IPS DF 6.9 (cell line): Measurements from ENCODE around the gene GLA.
A peak's percentile ranks its signal among the peaks of the same experiment; 100 is the strongest.

Source experiments
- DNase-seq: peaks from one replicate; pipeline ENCODE4 v3.0.0-alpha.2; 2013; ENCODE audit warnings: low read depth, low spot score
- H3K27ac ChIP-seq: one replicate; pipeline ENCODE4 v1.5.1; 2013; ENCODE audit warnings: low read length, control low read depth
- H3K27me3 ChIP-seq: 2 replicates; pipeline ENCODE4 v1.6.1; 2013; ENCODE audit warnings: mild to moderate bottlenecking, low read length; ENCODE audit not compliant: control insufficient read depth, insufficient read depth
- H3K36me3 ChIP-seq: 2 replicates; pipeline ENCODE4 v1.6.1; 2013; ENCODE audit warnings: low read length; ENCODE audit not compliant: control insufficient read depth, insufficient read depth
- H3K4me1 ChIP-seq: 2 replicates; pipeline ENCODE4 v1.6.1; 2013; ENCODE audit warnings: low read length; ENCODE audit not compliant: control insufficient read depth, insufficient read depth
- H3K4me3 ChIP-seq: 2 replicates; pipeline ENCODE4 v1.5.1; 2013; ENCODE audit warnings: mild to moderate bottlenecking, low read length
- H3K9me3 ChIP-seq: 2 replicates; pipeline ENCODE4 v1.6.1; 2013; ENCODE audit warnings: low read length, inconsistent platforms; ENCODE audit not compliant: control insufficient read depth, insufficient read depth
- WGBS: extraction: QIAGEN DNeasy Blood & Tissue Kit; methylation state at CpG from one replicate; pipeline ENCODE4 v1.1.7; 2013; ENCODE audit warnings: mixed read lengths, missing lambda C conversion rate; ENCODE audit not compliant: insufficient read length, insufficient coverage; 5-methylcytosine and 5-hydroxymethylcytosine counted together

Gene GLA

DNA sequence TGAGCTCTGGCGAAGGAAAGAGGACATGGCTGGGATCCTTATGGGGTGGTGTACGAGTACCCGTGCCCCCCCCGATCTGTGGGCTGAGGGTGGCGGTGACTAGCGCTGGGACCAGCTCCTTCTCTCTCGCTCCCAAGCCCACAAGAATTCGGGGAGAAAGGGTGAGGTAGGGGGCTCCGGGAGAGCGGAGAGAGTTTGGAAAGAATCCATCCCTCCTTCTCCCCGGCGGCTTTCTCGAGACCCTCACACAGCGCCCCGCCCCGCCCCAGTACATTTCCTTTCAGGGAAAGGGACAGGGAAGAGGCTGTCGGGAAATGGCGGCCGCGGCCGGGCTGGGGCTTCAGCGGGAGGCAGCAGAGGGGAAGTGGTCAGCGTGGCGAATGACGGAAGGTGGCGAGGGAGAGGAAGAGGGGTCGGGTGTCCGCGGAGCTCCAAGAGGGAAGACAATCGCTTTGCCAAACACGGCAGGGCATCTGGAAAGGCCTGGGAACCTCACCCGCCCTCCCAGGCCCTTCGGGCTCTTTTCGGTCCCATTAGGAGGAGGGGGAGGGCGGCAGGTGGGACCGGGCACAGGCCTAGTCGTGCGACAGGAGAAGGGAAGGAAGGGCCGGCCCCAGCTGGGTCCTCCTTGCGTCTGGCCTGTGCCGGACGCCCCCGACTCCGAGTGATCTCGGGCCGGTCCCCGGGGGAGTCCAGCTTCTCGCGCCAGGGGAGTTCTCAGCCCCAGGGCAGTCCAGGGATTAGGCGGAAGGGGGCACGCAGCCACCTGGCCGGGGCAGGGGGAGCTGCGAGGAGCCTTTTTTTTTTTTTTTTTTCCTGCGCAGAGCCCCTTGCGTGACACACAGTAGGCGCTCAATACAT lies 10.5 kb upstream of the GLA start:
- WGBS, result no CpG with 5 or more reads among the region's 56 CpGs
- no peak for DNase-seq

DNA sequence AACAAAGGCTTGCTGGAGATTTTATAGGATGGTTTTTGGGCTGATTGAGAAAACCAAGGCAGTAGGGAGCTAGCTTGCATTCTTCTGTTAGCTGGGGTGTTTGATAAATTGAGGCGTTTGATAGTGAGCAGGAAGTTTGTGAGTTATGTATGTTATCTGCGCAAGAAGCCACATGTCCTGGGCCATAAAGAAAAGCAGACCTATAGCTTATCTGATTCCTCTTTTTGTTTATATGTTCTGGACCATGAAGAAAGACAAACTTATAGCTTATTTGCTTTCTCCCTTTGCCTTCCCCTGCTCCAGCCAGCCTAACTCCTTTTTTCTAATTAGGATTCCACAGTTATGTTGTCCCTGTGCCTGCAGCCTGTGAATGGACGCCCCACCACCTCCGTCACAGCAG lies 9.5 kb upstream of the GLA start:
- Histone ChIP-seq H3K27me3 (no peaks in the 10 kb centered on the region), H3K4me3 (no peak overlapping the region), H3K36me3 (peaks cover 4% of the 10 kb centered on the region; the same call in 1 of the 2 replicates), H3K9me3 (no peaks in the 10 kb centered on the region), H3K4me1 (peaks cover 2% of the 10 kb centered on the region; the same call in 1 of the 2 replicates), H3K27ac (no peak overlapping the region)
- no CpG with 5 or more reads among the region's 4 CpGs for WGBS
- no peak for DNase-seq

More for the DNA sequence above, 10.5 kb upstream of the GLA start:
- no peaks in the 10 kb centered on the region for H3K9me3 ChIP-seq
- peak overlapping the region; percentile 51; the same call in 1 of the 2 replicates for H3K4me3 ChIP-seq
- peaks cover 2% of the 10 kb centered on the region; the same call in 1 of the 2 replicates for H3K4me1 ChIP-seq
- no peak overlapping the region for H3K27ac ChIP-seq
- no peaks in the 10 kb centered on the region for H3K27me3 ChIP-seq
- H3K36me3 ChIP-seq, result no peaks in the 10 kb centered on the region

DNA sequence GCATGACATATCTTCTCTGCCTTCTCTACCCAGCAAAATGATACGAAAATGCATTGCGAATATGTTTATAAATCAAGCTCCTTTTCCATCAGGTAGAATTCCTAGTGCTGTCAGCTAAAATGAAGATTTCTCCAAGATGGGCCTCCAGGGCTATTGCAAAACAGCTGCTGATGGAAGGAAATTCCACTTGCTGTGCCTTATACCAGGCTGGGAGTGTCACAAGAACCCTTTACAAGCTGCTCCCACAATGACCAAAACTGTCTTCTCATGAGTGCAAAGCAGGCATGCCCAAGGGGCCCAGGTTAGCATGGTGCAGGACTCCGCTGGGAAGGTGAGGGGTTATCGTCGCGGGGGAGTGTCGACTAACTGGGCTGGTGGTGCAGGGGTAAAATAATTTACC lies 9.0 kb upstream of the GLA start:
- peaks cover 2% of the 10 kb centered on the region; the same call in 1 of the 2 replicates for H3K4me1 ChIP-seq
- no peak overlapping the region for H3K27ac ChIP-seq
- H3K9me3 ChIP-seq, result no peaks in the 10 kb centered on the region
- peaks cover 8% of the 10 kb centered on the region; the same call in 1 of the 2 replicates for H3K36me3 ChIP-seq
- no peaks in the 10 kb centered on the region for H3K27me3 ChIP-seq
- H3K4me3 ChIP-seq, result no peak overlapping the region
- DNase-seq, result no peak
- WGBS, result no CpG with 5 or more reads among the region's 7 CpGs

DNA sequence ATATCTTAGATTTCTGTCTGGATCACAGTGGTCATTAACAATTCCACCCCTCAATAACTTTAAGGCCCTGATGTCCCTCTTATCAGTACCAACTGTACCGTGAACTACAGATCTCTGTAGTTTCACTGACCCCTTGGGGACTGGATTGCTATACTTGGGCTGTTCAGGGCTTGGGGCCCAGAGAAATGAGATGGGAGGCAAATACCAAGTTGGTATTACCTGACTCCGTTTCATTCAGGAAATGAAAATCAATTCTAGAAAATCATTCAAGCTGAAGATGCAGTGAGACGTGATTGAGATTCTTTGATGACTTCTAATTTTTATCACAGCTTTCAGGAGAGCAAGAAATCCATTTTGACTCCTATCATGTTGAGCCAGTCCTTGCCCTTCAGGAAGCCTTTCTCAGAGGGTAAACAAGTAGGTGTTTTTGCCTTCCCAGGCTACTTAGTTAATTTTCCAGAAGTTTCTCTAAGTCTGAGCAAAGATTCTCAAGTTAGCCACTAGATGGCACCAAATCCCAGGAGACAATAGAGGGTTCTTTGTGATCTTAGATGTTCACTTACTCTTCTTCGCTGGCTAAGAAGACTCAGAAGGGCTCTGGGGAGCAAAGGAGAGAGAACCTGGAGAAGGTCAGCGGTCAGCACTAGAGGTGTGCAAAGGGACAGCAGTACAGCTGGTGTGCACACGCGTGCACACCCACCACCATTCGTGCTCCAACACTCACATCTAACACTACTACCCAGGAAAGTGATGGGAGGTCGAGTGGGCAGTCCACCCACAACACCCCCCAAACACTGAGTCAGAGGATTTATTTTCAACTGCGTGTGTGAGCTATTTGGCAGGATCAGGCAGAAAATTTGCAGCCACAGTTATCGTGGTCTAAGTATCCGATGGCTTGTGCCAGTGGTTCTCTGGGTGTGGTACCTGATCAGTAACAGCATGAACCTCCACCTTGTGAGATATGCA lies 7.7 kb upstream of the GLA start:
- peaks cover 2% of the 10 kb centered on the region; the same call in 1 of the 2 replicates for H3K4me1 ChIP-seq
- no peaks in the 10 kb centered on the region for H3K9me3 ChIP-seq
- no peak for DNase-seq
- WGBS, result no CpG with 5 or more reads among the region's 12 CpGs
- H3K27me3 ChIP-seq, result no peaks in the 10 kb centered on the region
- no peak overlapping the region for H3K27ac ChIP-seq
- no peak overlapping the region for H3K4me3 ChIP-seq
- H3K36me3 ChIP-seq, result peaks cover 8% of the 10 kb centered on the region; the same call in 1 of the 2 replicates

DNA sequence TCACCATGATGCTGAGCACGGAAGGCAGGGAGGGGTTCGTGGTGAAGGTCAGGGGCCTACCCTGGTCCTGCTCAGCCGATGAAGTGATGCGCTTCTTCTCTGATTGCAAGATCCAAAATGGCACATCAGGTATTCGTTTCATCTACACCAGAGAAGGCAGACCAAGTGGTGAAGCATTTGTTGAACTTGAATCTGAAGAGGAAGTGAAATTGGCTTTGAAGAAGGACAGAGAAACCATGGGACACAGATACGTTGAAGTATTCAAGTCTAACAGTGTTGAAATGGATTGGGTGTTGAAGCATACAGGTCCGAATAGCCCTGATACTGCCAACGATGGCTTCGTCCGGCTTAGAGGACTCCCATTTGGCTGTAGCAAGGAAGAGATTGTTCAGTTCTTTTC lies 4.3 kb upstream of the GLA start:
- no peaks in the 10 kb centered on the region for H3K9me3 ChIP-seq
- H3K27ac ChIP-seq, result no peak overlapping the region
- no CpG with 5 or more reads among the region's 10 CpGs for WGBS
- no peak overlapping the region for H3K4me3 ChIP-seq
- peaks cover 8% of the 10 kb centered on the region; the same call in 1 of the 2 replicates for H3K36me3 ChIP-seq
- H3K27me3 ChIP-seq, result no peaks in the 10 kb centered on the region
- H3K4me1 ChIP-seq, result peaks cover 2% of the 10 kb centered on the region; the same call in 1 of the 2 replicates
- DNase-seq, result no peak

DNA sequence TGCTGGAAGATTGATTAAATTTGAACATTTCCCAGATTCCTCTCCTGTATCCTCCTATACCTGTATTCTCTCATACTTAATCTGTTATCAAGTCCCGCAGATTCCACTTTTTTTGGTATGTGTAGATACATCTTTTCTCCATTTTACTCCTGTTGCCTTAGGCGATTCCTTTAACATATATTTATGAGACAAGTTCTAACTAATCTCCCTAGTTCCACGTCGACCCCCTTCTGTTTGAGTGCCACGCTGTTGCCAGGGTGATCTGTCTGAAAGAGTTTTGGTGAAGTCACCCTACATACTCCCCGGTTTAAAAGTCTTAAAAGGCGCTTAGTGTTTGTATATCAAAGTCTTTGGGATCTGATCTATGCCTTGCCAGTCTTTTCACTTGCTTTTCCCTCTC lies 2.7 kb upstream of the GLA start:
- peaks cover 8% of the 10 kb centered on the region; the same call in 1 of the 2 replicates for H3K36me3 ChIP-seq
- WGBS, result no CpG with 5 or more reads among the region's 7 CpGs
- no peaks in the 10 kb centered on the region; the same call in 1 of the 2 replicates for H3K4me1 ChIP-seq
- DNase-seq, result no peak
- no peak overlapping the region for H3K27ac ChIP-seq
- H3K27me3 ChIP-seq, result no peaks in the 10 kb centered on the region
- no peak overlapping the region for H3K4me3 ChIP-seq
- H3K9me3 ChIP-seq, result no peaks in the 10 kb centered on the region

DNA sequence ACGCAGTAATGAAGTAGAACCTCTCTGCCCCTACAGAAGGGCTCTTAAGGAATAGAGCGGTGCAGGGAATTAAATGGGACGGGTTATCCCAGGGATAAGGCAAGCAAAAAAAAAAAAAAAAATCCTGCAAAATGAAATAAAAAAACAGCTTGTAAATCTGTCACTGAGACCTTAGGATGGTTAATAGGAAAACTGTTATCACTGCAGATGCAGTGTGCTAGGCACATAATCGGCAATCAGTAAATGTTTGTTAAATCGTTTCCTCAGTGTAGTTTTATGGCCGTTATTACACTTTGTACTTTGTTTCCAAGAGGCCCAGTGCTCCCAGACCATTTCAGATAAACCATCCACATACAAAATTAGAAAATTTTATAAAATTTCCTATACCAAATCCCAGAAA lies 1.3 kb upstream of the GLA start:
- no CpG with 5 or more reads among the region's 6 CpGs for WGBS
- Histone ChIP-seq H3K27ac (no peak overlapping the region), H3K4me3 (peak overlapping the region; percentile 17; the same call in 1 of the 2 replicates), H3K9me3 (no peaks in the 10 kb centered on the region), H3K36me3 (peaks cover 8% of the 10 kb centered on the region; the same call in 1 of the 2 replicates), H3K27me3 (no peaks in the 10 kb centered on the region), H3K4me1 (no peaks in the 10 kb centered on the region)
- DNase-seq, result no peak

DNA sequence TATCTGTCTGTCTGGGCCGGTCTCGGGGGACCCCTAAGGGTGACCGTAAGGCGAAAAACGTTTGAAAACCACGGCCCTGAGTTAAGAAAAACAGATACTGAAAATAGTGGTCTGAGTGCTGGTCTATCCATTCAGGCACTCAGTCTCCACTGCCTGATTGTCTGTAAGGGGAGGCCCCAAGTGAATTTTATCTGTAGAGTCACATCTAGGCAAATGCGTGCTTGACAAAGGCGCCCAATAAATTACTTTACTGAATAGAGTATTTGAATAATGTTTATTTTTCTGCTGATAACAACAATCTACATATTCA lies 762 bp upstream of the GLA start:
- H3K4me1 ChIP-seq, result no peaks in the 10 kb centered on the region
- WGBS, result no CpG with 5 or more reads among the region's 8 CpGs

DNA sequence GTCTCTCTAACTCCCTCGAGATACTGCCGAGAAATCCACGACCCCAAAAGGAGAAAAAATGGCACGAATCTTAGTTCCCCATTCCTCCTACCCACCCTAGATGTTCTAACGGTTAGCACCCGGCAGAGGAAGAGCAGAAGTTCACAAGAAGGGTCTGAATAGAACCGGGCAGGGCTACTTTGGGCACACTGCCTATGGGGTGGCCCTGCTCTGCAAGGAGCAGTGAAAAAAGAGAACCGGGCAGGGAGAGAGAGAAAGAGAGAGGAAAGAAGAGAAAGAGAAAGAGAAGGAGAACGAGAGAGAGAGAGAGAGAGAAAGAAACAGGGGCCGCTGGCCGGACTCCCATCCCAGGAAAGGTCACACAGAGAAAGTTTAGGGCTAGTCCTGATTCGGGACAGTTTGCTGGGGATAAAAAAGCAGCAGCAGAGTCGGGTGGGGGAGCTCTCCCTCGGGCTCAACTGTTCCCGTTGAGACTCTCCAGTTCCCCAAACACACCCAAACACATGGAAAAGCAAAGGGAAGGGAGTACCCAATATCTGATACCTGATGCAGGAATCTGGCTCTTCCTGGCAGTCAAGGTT lies 468 bp downstream of the GLA start:
- H3K9me3 ChIP-seq, result no peaks in the 10 kb centered on the region
- peaks cover 5% of the 10 kb centered on the region; the same call in 1 of the 2 replicates for H3K36me3 ChIP-seq
- H3K4me1 ChIP-seq, result no peaks in the 10 kb centered on the region
- H3K4me3 ChIP-seq, result peak overlapping the region; percentile 51; the same call in 1 of the 2 replicates
- WGBS, result no CpG with 5 or more reads among the region's 15 CpGs
- no peak overlapping the region for H3K27ac ChIP-seq
- DNase-seq, result no peak
- no peaks in the 10 kb centered on the region for H3K27me3 ChIP-seq

More for the DNA sequence above, 762 bp upstream of the GLA start:
- H3K4me3 ChIP-seq, result peak overlapping the region; percentile 51; the same call in 1 of the 2 replicates
- no peak overlapping the region for H3K27ac ChIP-seq
- peaks cover 8% of the 10 kb centered on the region; the same call in 1 of the 2 replicates for H3K36me3 ChIP-seq
- H3K27me3 ChIP-seq, result no peaks in the 10 kb centered on the region
- H3K9me3 ChIP-seq, result no peaks in the 10 kb centered on the region
- DNase-seq, result no peak

DNA sequence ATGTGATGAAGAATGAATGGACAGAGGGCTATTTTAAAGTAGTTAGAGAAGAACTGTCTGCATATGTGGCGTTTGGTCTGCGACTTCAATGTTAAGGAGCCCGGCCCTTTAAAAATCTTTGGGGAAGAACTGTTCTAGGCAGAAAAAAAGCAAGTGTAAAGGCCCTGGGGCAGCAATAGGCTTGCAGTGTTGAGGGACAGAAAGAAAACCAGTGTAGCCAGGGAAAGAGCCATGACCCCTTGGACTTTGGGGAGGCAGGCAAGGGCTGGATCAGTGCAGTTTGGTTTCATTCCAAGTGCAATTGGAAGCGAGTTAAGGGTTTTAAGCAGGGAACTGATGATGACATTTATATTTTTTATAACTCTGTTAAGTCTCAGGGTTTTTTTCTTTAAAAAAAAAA lies 7.9 kb downstream of the GLA start:
- DNase-seq, result no peak
- Histone ChIP-seq H3K27ac (no peak overlapping the region), H3K9me3 (no peaks in the 10 kb centered on the region), H3K4me1 (no peaks in the 10 kb centered on the region), H3K36me3 (peaks cover 3% of the 10 kb centered on the region; the same call in 1 of the 2 replicates), H3K27me3 (no peaks in the 10 kb centered on the region), H3K4me3 (no peak overlapping the region)
- WGBS, result no CpG with 5 or more reads among the region's 4 CpGs
